Effector memory CD4-positive, alpha-beta T cell (primary cell): ENCODE measurements around the gene TTLL6.

Experiments
- DNase-seq, 3 donors: peaks; one replicate each; pipeline ENCODE4 v3.0.0-alpha.2; 2020
- H3K27ac ChIP-seq: 2 replicates; pipeline ENCODE4 v1.7.0; 2013; ENCODE audit warnings: mild to moderate bottlenecking, low read length, moderate library complexity; ENCODE audit not compliant: insufficient read depth, poor library complexity, severe bottlenecking
- H3K27me3 ChIP-seq: replicated peaks from 2 replicates; pipeline ENCODE4 v1.7.0; 2013; ENCODE audit warnings: mild to moderate bottlenecking, low read length; ENCODE audit not compliant: insufficient read depth, control insufficient read depth, poor library complexity, severe bottlenecking
- H3K36me3 ChIP-seq: 2 replicates; pipeline ENCODE4 v1.7.0; 2013; ENCODE audit warnings: mild to moderate bottlenecking, low read length, moderate library complexity; ENCODE audit not compliant: control insufficient read depth, insufficient read depth
- H3K4me1 ChIP-seq: 2 replicates; pipeline ENCODE4 v1.7.0; 2013; ENCODE audit warnings: low read length, mild to moderate bottlenecking; ENCODE audit not compliant: control insufficient read depth, insufficient read depth, poor library complexity, severe bottlenecking
- H3K4me3 ChIP-seq: 2 replicates; pipeline ENCODE4 v1.7.0; 2013; ENCODE audit warnings: low read length, low read depth, mild to moderate bottlenecking; ENCODE audit not compliant: insufficient read depth, poor library complexity, severe bottlenecking
- H3K9me3 ChIP-seq: 2 replicates; pipeline ENCODE4 v1.7.0; 2013; ENCODE audit warnings: mild to moderate bottlenecking, low read length, moderate library complexity; ENCODE audit not compliant: control insufficient read depth

Gene TTLL6

GRCh38 chr17:48792033-48792798, 24.8 kb downstream of the TTLL6 start:
- Histone ChIP-seq H3K4me3 (no peak overlapping the region), H3K9me3 (no peaks in the 10 kb centered on the region), H3K27me3 (peaks cover 3% of the 10 kb centered on the region), H3K36me3 (no peaks in the 10 kb centered on the region), H3K4me1 (no peaks in the 10 kb centered on the region), H3K27ac (no peak overlapping the region)
- DNase-seq = no peak

GRCh38 chr17:48791128-48792032, 25.6 kb downstream of the TTLL6 start:
- Histone ChIP-seq H3K27ac (no peak overlapping the region), H3K4me1 (no peaks in the 10 kb centered on the region), H3K9me3 (no peaks in the 10 kb centered on the region), H3K36me3 (no peaks in the 10 kb centered on the region), H3K4me3 (no peak overlapping the region), H3K27me3 (peaks cover 3% of the 10 kb centered on the region)
- no peak for DNase-seq

- H3K27me3 ChIP-seq = peaks cover 5% of the 10 kb centered on the region
These were observed 26.4 kb downstream of the TTLL6 start for GRCh38 chr17:48790607-48791127.

GRCh38 chr17:48787828-48788227, 29.2 kb downstream of the TTLL6 start:
- no peaks in the 10 kb centered on the region for H3K4me1 ChIP-seq
- H3K9me3 ChIP-seq = no peaks in the 10 kb centered on the region
- no peak for DNase-seq
- H3K27me3 ChIP-seq = peaks cover 6% of the 10 kb centered on the region
- no peaks in the 10 kb centered on the region for H3K36me3 ChIP-seq
- no peak overlapping the region for H3K27ac ChIP-seq
- no peak overlapping the region for H3K4me3 ChIP-seq

More at GRCh38 chr17:48790607-48791127, 26.4 kb downstream of the TTLL6 start:
- no peaks in the 10 kb centered on the region for H3K9me3 ChIP-seq
- H3K36me3 ChIP-seq = no peaks in the 10 kb centered on the region
- no peaks in the 10 kb centered on the region for H3K4me1 ChIP-seq
- DNase-seq = no peak
- no peak overlapping the region for H3K4me3 ChIP-seq
- no peak overlapping the region for H3K27ac ChIP-seq

DNA sequence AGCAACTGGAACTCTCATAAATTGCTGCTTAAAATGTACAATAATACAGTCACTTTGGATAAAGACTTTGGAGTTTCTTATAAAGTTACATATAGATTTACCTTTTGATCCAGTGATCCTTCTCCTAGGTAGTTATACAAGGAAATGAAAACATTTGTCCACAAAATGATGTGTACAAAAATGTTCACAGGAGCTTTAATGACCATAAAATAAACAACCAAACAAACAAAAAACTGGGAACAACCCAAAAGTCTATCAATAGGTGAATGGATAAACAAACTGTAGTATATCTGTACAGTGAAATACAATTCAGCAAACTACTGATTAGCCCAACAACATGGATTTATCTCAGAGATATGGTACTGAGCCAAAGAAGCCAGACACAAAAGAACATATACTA, 37.6 kb downstream of the TTLL6 start:
- H3K27me3 ChIP-seq = no peaks in the 10 kb centered on the region
- DNase-seq = no peak
- H3K4me1 ChIP-seq = no peaks in the 10 kb centered on the region
- no peaks in the 10 kb centered on the region for H3K36me3 ChIP-seq
- no peaks in the 10 kb centered on the region for H3K9me3 ChIP-seq
- no peak overlapping the region for H3K4me3 ChIP-seq
- H3K27ac ChIP-seq = no peak overlapping the region

DNA sequence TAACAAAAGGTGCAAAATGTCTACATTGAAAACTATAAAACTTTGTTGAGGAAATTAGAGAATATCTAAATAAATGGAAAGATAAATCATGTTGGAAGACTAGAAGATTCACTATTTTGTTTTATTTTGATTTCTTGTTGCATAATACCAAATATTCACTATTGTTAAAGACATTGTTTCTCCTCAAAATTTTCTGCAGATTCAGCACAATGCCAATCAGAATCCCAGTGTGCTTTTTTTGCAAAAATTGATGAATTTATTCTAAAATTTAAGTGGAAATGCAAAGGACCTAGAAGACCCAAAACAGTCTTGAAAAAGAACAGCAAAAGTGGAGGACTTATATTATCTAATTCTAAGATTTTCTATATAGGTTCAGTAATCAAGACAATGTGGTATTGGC, 40.4 kb downstream of the TTLL6 start:
- no peak for DNase-seq
- no peak overlapping the region for H3K4me3 ChIP-seq
- H3K9me3 ChIP-seq = no peaks in the 10 kb centered on the region
- no peaks in the 10 kb centered on the region for H3K27me3 ChIP-seq
- no peaks in the 10 kb centered on the region for H3K36me3 ChIP-seq
- H3K27ac ChIP-seq = no peak overlapping the region
- no peaks in the 10 kb centered on the region for H3K4me1 ChIP-seq

GRCh38 chr17:48773245-48773644, 43.8 kb downstream of the TTLL6 start:
- Histone ChIP-seq H3K9me3 (no peaks in the 10 kb centered on the region), H3K4me3 (no peak overlapping the region), H3K27ac (no peak overlapping the region), H3K27me3 (peaks cover 2% of the 10 kb centered on the region), H3K36me3 (no peaks in the 10 kb centered on the region), H3K4me1 (no peaks in the 10 kb centered on the region)
- no peak for DNase-seq

- peaks cover 2% of the 10 kb centered on the region for H3K27me3 ChIP-seq
- no peaks in the 10 kb centered on the region for H3K9me3 ChIP-seq
- no peak overlapping the region for H3K27ac ChIP-seq
- no peaks in the 10 kb centered on the region for H3K36me3 ChIP-seq
- DNase-seq = no peak
- H3K4me3 ChIP-seq = no peak overlapping the region
- no peaks in the 10 kb centered on the region for H3K4me1 ChIP-seq
These were observed 46.1 kb downstream of the TTLL6 start for GRCh38 chr17:48770954-48771353.

DNA sequence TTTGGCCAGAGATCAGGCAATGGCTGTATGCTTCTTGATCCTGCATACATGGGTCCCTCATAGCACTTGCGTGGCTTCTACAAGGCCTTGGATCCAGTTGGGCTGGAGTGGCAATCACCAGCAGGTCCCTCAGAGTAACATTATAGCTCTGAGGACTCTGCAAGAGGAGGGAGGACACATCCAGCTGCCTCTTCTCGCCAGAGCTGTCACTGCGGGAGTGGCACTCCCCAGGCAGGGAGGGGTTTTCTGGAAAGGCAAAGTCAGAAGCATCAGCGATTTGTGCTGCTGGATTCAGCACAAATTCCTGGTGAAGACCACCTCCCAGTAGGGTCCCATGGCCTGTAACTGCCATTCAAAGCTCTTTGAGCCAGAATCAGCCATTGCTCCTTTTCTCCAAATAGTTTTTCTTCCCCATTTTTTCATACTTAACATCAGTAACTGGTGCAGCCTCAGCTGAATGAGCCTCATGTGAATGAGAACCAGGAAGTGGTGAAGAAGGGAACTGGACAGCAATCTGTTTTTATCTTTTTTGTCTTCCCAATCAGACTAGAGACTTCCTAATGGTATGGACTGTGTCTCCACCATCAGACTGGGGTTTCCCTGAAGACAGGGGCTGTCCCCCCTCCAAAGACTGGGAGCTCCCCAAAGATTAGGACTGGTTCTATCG, 47.9 kb downstream of the TTLL6 start:
- Histone ChIP-seq H3K9me3 (no peaks in the 10 kb centered on the region), H3K36me3 (no peaks in the 10 kb centered on the region), H3K4me1 (no peaks in the 10 kb centered on the region), H3K27ac (no peak overlapping the region), H3K4me3 (no peak overlapping the region), H3K27me3 (peaks cover 2% of the 10 kb centered on the region)
- DNase-seq = no peak
